ENCODE data around the gene ZDHHC6. TPM values are rescaled to one million over a fixed set of nuclear protein-coding genes. Genes with fewer than 3 reads are reported as not detected.
A peak's percentile ranks its signal among the peaks of the same experiment; 100 is the strongest.

ZDHHC6 gene
- 10 to 100 TPM; 12.2 to 14.5 TPM for total RNA-seq

DNA sequence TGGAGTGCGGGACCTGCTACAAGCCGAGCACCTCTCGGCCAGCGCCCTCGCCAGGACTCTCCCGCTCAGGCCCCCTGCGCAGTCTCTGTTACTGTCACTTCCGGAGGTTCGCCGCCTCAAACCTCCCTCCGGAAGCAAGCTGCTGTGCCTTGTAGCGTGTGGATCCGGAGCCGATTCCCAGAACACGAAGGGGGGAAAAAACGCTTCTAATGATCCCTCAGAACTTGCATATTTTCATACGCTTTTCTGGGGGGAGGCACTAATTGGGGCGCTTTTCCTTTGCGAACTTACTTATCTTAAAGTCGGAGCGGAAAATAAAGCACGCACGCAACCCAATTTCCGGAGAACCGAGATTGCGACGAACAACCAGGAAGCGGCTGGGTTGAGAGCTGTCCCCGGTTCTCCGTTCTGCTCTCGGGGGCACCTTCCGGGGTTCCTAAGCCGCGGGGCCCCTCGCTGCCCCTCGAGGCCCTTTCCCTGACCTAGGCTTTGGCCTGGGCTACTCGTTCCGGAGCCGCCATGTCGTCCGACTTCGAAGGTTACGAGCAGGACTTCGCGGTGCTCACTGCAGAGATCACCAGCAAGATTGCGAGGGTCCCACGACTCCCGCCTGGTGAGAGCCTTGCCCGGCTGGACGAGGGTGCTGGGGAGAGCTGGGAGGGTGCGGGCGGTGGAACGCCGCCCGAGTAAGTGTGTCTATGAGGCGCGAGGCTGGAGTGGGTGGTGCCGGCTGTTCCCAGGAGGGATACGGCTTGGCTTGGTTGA is at the start of gene ZDHHC6, which contains the start of gene VTI1A:
Gene ZDHHC6 (minus strand): TSS at position 60 of the 765 bp plus-strand sequence. CDS start 1,478 bp downstream, outside the sequence.
Gene VTI1A (plus strand): TSS at position 361 of the 765 bp plus-strand sequence. CDS start 159 bp downstream, at position 520.
- intact Hi-C loops (cut with DNase I) = no loop called here
- H3K9me3 ChIP-seq = no peaks in the 10 kb centered on the region
- H3K27me3 ChIP-seq = no peaks in the 10 kb centered on the region
- peak within 1 kb of the TSS; percentile 82 to 94 (median 87) for H3K27ac ChIP-seq
- WGBS, 2 donors = 0% methylated on average over 24 to 59 of the region's 59 CpGs
- DNase-seq (peak; percentile 79 to 88 (median 86)), ATAC-seq (peak; percentile 96)
- H3K4me3 ChIP-seq = peak within 1 kb of the TSS; percentile 75 to 85
- TF ChIP-seq, protein P1, sequence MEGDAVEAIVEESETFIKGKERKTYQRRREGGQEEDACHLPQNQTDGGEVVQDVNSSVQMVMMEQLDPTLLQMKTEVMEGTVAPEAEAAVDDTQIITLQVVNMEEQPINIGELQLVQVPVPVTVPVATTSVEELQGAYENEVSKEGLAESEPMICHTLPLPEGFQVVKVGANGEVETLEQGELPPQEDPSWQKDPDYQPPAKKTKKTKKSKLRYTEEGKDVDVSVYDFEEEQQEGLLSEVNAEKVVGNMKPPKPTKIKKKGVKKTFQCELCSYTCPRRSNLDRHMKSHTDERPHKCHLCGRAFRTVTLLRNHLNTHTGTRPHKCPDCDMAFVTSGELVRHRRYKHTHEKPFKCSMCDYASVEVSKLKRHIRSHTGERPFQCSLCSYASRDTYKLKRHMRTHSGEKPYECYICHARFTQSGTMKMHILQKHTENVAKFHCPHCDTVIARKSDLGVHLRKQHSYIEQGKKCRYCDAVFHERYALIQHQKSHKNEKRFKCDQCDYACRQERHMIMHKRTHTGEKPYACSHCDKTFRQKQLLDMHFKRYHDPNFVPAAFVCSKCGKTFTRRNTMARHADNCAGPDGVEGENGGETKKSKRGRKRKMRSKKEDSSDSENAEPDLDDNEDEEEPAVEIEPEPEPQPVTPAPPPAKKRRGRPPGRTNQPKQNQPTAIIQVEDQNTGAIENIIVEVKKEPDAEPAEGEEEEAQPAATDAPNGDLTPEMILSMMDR (IDR thresholded peaks at IDR 0.05) = peak in 4 of 7 experiments; percentile 2 to 38 (median 28)
- TF ChIP-seq POLR2A (IDR thresholded peaks at IDR 0.05) = peak; percentile 53 to 91 (median 87)
- peaks cover 0 to under 1% of the 10 kb centered on the region in 2 donors for H3K36me3 ChIP-seq (replicated peaks in 1 of 2; ENCODE audit: insufficient read depth in 1 of 2, low read depth in 2 of 2)
- peaks cover 24% of the 10 kb centered on the region for H3K4me1 ChIP-seq

DNA sequence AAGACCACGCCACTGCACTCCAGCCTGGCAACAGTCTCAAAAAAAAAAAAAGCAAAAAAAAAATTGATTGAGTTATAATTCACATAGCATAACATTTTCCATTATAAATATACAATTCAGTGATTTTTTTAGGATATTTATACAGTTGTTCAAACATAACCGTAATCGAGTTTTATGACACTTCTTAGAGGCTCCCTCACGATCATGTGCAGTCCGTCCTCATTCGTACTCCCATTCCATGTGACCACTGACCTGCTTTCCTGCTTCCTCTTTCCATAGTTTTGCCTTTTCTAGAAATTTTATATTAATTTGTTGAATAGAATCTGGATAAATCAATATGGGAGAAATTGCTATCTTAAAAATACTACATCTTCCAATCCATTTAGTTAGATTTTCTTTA is 46.0 kb upstream of the ZDHHC6 start:
- ATAC-seq (no peak), DNase-seq (no peak)
- TF ChIP-seq POLR2A (IDR thresholded peaks at IDR 0.05) = no peak
- TF ChIP-seq, protein P1 (IDR thresholded peaks at IDR 0.05) = no peak
- Histone ChIP-seq H3K9me3 (no peaks in the 10 kb centered on the region), H3K27ac (no peak overlapping the region), H3K27me3 (no peaks in the 10 kb centered on the region), H3K4me3 (no peak overlapping the region), H3K4me1 (peaks cover 3% of the 10 kb centered on the region), H3K36me3 (replicated peaks in 1 of 2; ENCODE audit: insufficient read depth in 1 of 2, low read depth in 2 of 2) (no peaks in the 10 kb centered on the region)
- 96 to 98% methylated on average over 6 of the region's 6 CpGs for WGBS, 2 donors
- intact Hi-C loops (cut with DNase I) = no loop called here

- H3K27me3 ChIP-seq = no peaks in the 10 kb centered on the region
- intact Hi-C loops (cut with DNase I) = no loop called here
- no peak for TF ChIP-seq POLR2A (IDR thresholded peaks at IDR 0.05)
- TF ChIP-seq, protein P1 (IDR thresholded peaks at IDR 0.05) = no peak
Observed at GRCh38 chr10:112491144-112491543, 44.4 kb upstream of the ZDHHC6 start.

DNA sequence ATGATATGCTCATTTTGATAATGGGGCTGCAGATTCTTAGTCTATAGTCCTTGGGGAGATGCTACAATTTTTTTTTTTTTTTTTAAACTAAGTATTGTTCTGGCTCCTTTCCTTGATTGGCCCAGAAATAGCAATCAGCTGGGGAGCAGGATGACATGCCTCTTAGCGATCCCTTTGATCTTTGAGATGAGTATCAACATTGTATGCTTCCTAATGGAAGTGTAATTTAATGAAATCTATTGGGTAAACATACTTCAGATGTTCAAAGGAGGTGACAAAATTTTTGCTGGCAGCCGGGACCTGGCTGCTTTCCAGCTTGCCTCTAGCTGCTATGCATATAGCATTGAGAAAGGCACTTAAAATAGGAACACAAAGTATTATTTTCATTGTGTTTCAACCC is 43.8 kb upstream of the ZDHHC6 start:
- ATAC-seq = no peak
- intact Hi-C loops (cut with DNase I) = no loop called here
- H3K4me1 ChIP-seq = peaks cover 3% of the 10 kb centered on the region
- DNase-seq = peak in 2 of 4 donors; percentile 18 to 32
- 45 to 48% methylated on average over 2 of the region's 2 CpGs for WGBS, 2 donors
- H3K36me3 ChIP-seq (replicated peaks in 1 of 2; ENCODE audit: insufficient read depth in 1 of 2, low read depth in 2 of 2) = no peaks in the 10 kb centered on the region
- TF ChIP-seq, protein P1 (IDR thresholded peaks at IDR 0.05) = no peak
- no peak for TF ChIP-seq POLR2A (IDR thresholded peaks at IDR 0.05)
- H3K27ac ChIP-seq = no peak overlapping the region
- no peaks in the 10 kb centered on the region for H3K27me3 ChIP-seq
- no peaks in the 10 kb centered on the region for H3K9me3 ChIP-seq
- H3K4me3 ChIP-seq = no peak overlapping the region

More at GRCh38 chr10:112491144-112491543, 44.4 kb upstream of the ZDHHC6 start:
- H3K4me3 ChIP-seq = no peak overlapping the region
- DNase-seq = no peak
- no peak overlapping the region for H3K27ac ChIP-seq
- ATAC-seq = no peak
- H3K36me3 ChIP-seq (replicated peaks in 1 of 2; ENCODE audit: insufficient read depth in 1 of 2, low read depth in 2 of 2) = no peaks in the 10 kb centered on the region
- no peaks in the 10 kb centered on the region for H3K9me3 ChIP-seq
- peaks cover 3% of the 10 kb centered on the region for H3K4me1 ChIP-seq
